ENCODE measurements around the gene PDE3B.

PDE3B gene

GRCh38 chr11:14635546-14635945 lies 8.1 kb upstream of the PDE3B start:
- DNase-seq (ENCODE audit: low read depth in 1 of 2, low spot score in 1 of 2) = no peak
- TF ChIP-seq POLR2AphosphoS5 (IDR thresholded peaks at IDR 0.05; ENCODE audit: low read depth) = no peak
- TF ChIP-seq SPI1 (IDR thresholded peaks at IDR 0.05; ENCODE audit: borderline replicate concordance, low read depth) = no peak
- TF ChIP-seq CTCF (IDR thresholded peaks at IDR 0.05; ENCODE audit: insufficient read depth, low read length) = no peak
- no peak for TF ChIP-seq REST (IDR thresholded peaks at IDR 0.05; ENCODE audit: insufficient replicate concordance, low read depth)
- no peak for TF ChIP-seq GABPA (IDR thresholded peaks at IDR 0.05; ENCODE audit: low read depth)
- no peaks in the 10 kb centered on the region for H3K27me3 ChIP-seq (ENCODE audit: insufficient read depth, poor library complexity, severe bottlenecking)
- H3K4me3 ChIP-seq (replicated peaks; ENCODE audit: insufficient read depth, low read length) = no peak overlapping the region
- H3K27ac ChIP-seq (replicated peaks) = peak overlapping the region; percentile 50

- Histone ChIP-seq H3K27me3 (ENCODE audit: insufficient read depth, poor library complexity, severe bottlenecking) (no peaks in the 10 kb centered on the region), H3K4me3 (replicated peaks; ENCODE audit: insufficient read depth, low read length) (no peak overlapping the region), H3K27ac (replicated peaks) (peak overlapping the region; percentile 50)
- TF ChIP-seq POLR2AphosphoS5 (IDR thresholded peaks at IDR 0.05; ENCODE audit: low read depth) (peak; percentile 26; the same call in 1 of the 2 replicates), GABPA (IDR thresholded peaks at IDR 0.05; ENCODE audit: low read depth) (no peak; the same call in 1 of the 2 replicates), REST (IDR thresholded peaks at IDR 0.05; ENCODE audit: insufficient replicate concordance, low read depth) (no peak), CTCF (IDR thresholded peaks at IDR 0.05; ENCODE audit: insufficient read depth, low read length) (no peak), SPI1 (IDR thresholded peaks at IDR 0.05; ENCODE audit: borderline replicate concordance, low read depth) (peak; percentile 63; the same call in 1 of the 2 replicates)
- DNase-seq (ENCODE audit: low read depth in 1 of 2, low spot score in 1 of 2) = peak; percentile 61 to 68
These were observed 7.5 kb upstream of the PDE3B start for GRCh38 chr11:14636119-14636518.

- Histone ChIP-seq H3K27ac (replicated peaks) (peak overlapping the region; percentile 34), H3K4me3 (replicated peaks; ENCODE audit: insufficient read depth, low read length) (no peak overlapping the region), H3K27me3 (ENCODE audit: insufficient read depth, poor library complexity, severe bottlenecking) (no peaks in the 10 kb centered on the region)
- DNase-seq (ENCODE audit: low read depth in 1 of 2, low spot score in 1 of 2) = no peak
- TF ChIP-seq GABPA (IDR thresholded peaks at IDR 0.05; ENCODE audit: low read depth) (no peak), CTCF (IDR thresholded peaks at IDR 0.05; ENCODE audit: insufficient read depth, low read length) (no peak), REST (IDR thresholded peaks at IDR 0.05; ENCODE audit: insufficient replicate concordance, low read depth) (no peak), SPI1 (IDR thresholded peaks at IDR 0.05; ENCODE audit: borderline replicate concordance, low read depth) (no peak), POLR2AphosphoS5 (IDR thresholded peaks at IDR 0.05; ENCODE audit: low read depth) (no peak)
These were observed 5.7 kb upstream of the PDE3B start for GRCh38 chr11:14637868-14638409.

Data from HL-60 (cell line).